ENCODE data around the gene IL1RAPL1. TPM values are rescaled to one million over a fixed set of nuclear protein-coding genes. Genes with fewer than 3 reads are reported as not detected.

IL1RAPL1 gene
- total RNA-seq, 2 experiments from 2014 or later, result not detected

DNA sequence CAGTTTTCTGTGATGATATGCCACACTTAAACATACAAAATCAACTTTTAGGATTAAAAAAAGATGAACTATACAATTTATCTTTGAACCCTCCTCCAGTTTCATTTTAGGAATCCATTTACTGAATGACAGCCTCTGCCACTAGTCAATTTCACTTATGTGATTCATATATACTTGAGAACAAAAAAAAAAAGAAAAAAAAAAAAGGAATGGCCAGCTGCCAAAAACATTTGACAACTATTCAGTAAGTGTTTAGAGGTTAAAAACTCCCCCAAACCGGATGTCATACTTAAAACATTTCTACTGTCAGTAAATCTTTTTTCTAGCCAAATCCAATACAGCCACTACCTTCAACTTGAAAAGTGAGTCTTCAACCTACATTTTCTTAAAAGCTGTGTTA, 1361.4 kb downstream of the IL1RAPL1 start:
- Mint-ChIP-seq H3K27ac (no peak overlapping the region), H3K27me3 (no peaks in the 10 kb centered on the region), H3K36me3 (no peaks in the 10 kb centered on the region), H3K9me3 (no peaks in the 10 kb centered on the region), H3K4me3 (no peak overlapping the region), H3K4me1 (no peaks in the 10 kb centered on the region)
- DNase-seq (no peak), ATAC-seq (ENCODE audit: low read depth) (no peak)
- POLR2A ChIA-PET, result no interaction called here

DNA sequence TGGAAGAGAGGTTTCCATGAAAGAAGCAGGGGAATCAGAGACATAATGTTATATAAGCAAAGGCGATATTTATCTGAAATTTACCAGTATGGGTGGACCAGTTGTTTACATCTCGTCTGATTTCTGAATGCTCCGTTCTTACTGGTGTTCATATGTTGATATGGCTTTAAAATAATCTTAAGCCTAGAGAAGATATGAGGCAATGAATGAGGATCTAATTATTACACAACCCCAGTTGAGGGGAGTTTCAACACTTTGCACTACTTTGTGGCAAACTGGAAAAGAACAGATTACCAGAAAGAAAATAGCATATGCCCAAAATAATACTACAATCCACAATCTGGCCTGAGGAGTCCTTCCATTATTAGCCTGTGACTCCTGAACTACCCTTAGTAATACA, 1364.8 kb downstream of the IL1RAPL1 start:
- no peaks in the 10 kb centered on the region for H3K36me3 Mint-ChIP-seq
- no peak for DNase-seq
- ATAC-seq (ENCODE audit: low read depth), result no peak
- H3K27ac Mint-ChIP-seq, result no peak overlapping the region
- peaks cover 2% of the 10 kb centered on the region for H3K9me3 Mint-ChIP-seq
- H3K4me1 Mint-ChIP-seq, result no peaks in the 10 kb centered on the region
- H3K4me3 Mint-ChIP-seq, result no peak overlapping the region
- H3K27me3 Mint-ChIP-seq, result no peaks in the 10 kb centered on the region
- POLR2A ChIA-PET, result no interaction called here

DNA sequence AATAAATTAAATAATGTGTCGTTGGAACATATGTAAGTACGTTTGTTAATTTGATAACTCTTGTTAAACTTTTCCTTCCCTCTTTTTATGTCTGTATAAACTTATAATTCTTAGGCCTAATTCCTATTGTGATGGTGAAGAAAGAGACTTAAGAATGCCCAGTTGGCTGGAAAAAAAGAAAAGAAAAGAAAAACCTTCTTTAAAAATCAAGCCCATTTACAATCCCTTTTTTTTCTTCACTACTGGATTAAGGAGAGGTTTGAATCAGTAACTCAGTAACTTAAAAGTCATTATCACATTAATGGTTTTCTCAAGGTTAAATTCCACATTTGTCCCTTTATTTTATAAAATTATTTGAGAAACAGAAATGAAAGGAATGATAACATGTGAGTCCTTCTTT, 1374.8 kb downstream of the IL1RAPL1 start:
- H3K4me1 Mint-ChIP-seq, result no peaks in the 10 kb centered on the region
- H3K36me3 Mint-ChIP-seq, result no peaks in the 10 kb centered on the region
- no peak for ATAC-seq (ENCODE audit: low read depth)

DNA sequence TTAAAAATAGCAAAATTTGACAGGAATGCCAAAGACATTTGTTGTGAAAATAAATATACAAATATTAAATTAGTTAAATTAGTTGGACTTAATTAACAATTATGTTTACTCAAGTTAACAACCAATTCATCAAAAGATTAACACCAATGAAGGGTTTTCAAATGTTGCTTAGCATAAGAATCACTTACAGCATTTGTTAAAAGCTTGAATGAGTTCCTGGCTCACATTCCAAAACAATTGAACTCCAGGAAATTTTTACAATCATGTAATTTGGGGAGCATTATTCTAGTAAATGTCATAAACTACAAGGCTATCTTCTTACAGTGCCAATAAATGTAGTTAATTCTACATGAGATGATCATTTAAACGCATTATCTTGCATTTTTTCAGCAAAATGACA, 1378.4 kb downstream of the IL1RAPL1 start:
- Mint-ChIP-seq H3K27ac (no peak overlapping the region), H3K4me3 (no peak overlapping the region), H3K36me3 (no peaks in the 10 kb centered on the region), H3K4me1 (no peaks in the 10 kb centered on the region), H3K9me3 (no peaks in the 10 kb centered on the region), H3K27me3 (no peaks in the 10 kb centered on the region)
- DNase-seq, result no peak
- no peak for ATAC-seq (ENCODE audit: low read depth)
- POLR2A ChIA-PET, result no interaction called here

More for the DNA sequence above, 1374.8 kb downstream of the IL1RAPL1 start:
- Mint-ChIP-seq H3K27ac (no peak overlapping the region), H3K9me3 (no peaks in the 10 kb centered on the region), H3K27me3 (no peaks in the 10 kb centered on the region), H3K4me3 (no peak overlapping the region)
- POLR2A ChIA-PET, result no interaction called here
- no peak for DNase-seq

DNA sequence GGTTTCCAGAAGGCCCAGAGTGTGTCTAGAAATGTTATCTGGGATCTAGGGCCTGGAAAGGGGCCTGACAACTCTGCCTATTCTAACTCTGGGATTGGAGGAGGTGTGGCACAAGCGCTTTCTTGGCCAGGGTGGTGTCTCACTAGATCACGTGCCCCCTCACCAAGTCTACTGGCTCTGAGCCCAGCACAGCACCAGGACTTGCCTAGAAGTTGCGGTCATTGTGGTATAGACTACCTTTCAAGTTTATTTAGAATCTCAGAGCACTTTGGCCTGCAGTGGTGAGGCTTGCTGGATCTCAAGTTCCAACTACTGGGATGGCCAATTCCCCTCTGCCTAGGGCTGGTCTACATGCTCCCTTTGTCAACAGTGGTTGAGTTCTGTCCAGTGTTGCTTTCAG, 1404.8 kb downstream of the IL1RAPL1 start:
- DNase-seq (no peak), ATAC-seq (ENCODE audit: low read depth) (no peak)
- no peak overlapping the region for H3K27ac Mint-ChIP-seq
- H3K4me1 Mint-ChIP-seq, result no peaks in the 10 kb centered on the region
- H3K36me3 Mint-ChIP-seq, result no peaks in the 10 kb centered on the region
- no peak overlapping the region for H3K4me3 Mint-ChIP-seq
- H3K9me3 Mint-ChIP-seq, result peaks cover 2% of the 10 kb centered on the region
- POLR2A ChIA-PET, result no interaction called here
- H3K27me3 Mint-ChIP-seq, result no peaks in the 10 kb centered on the region

DNA sequence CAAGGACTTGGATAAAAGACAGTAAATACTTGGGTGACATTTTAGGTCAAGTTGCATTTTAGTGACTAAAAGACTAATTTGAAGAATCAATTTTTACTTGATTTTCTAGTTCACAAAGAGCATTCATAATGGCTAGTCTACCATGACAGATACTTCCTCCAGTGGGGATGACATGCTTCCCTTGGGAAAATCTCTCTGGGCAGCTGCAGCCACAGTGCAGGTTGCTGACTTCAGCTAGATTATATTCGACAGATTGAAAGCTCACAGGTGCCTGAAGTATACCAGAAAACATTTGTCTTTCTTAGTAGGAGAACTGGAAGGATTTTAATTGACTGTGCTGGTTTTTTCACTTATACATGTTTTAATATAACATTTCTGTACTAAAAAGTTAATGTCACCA, 1418.6 kb downstream of the IL1RAPL1 start:
- Mint-ChIP-seq H3K27me3 (no peaks in the 10 kb centered on the region), H3K27ac (no peak overlapping the region), H3K4me3 (no peak overlapping the region), H3K36me3 (no peaks in the 10 kb centered on the region), H3K4me1 (no peaks in the 10 kb centered on the region), H3K9me3 (no peaks in the 10 kb centered on the region)
- POLR2A ChIA-PET, result no interaction called here
- no peak for DNase-seq
- ATAC-seq (ENCODE audit: low read depth), result no peak

Small RNA genes within 50 kb of the gene (microRNA-seq; reads per million reads assigned to microRNA genes)
- not detected for gene MIR4666B
